SU-DHL-6 (cell line): ENCODE measurements around the gene UGT1A10.
"Not testable (repeated sequence)": the region's sequence is repeated elsewhere in the genome, so short reads cannot be mapped to it uniquely, and the experiment has no call there.

Experiments used
- H2AFZ ChIP-seq: fragments of 200-600 bp; sonication (generic); 2 replicates; pipeline ENCODE4 v1.6.1; 2014; ENCODE audit warnings: low read depth, mild to moderate bottlenecking, moderate library complexity, mixed read lengths, antibody characterized with exemption, low read length; ENCODE audit not compliant: severe bottlenecking
- H3F3A ChIP-seq: fragments of 200-600 bp; shearing (Covaris generic); 2 replicates; pipeline ENCODE4 v1.6.0; 2016; ENCODE audit warnings: antibody characterized with exemption, mild to moderate bottlenecking; ENCODE audit not compliant: insufficient read depth
- H3K27ac ChIP-seq: fragments of 200-600 bp; sonication (generic); 2 replicates; pipeline ENCODE4 v1.5.1; 2016; ENCODE audit warnings: low read depth, mild to moderate bottlenecking, low read length, moderate library complexity, mixed read lengths
- H3K27me3 ChIP-seq: fragments of 200-600 bp; sonication (generic), shearing (Covaris generic); 2 replicates; pipeline ENCODE4 v1.6.0; 2014; ENCODE audit warnings: mild to moderate bottlenecking, low read length
- H3K36me3 ChIP-seq: fragments of 200-600 bp; sonication (generic); 2 replicates; pipeline ENCODE4 v1.6.1; 2014; ENCODE audit warnings: mild to moderate bottlenecking, low read length, mixed read lengths
- H3K4me2 ChIP-seq: fragments of 300-600, 200-600 bp; shearing (Covaris generic), sonication (generic); 2 replicates; pipeline ENCODE4 v1.6.0; 2014; ENCODE audit warnings: low read length, low read depth, mild to moderate bottlenecking; ENCODE audit not compliant: poor library complexity, severe bottlenecking
- H3K4me3 ChIP-seq: fragments of 200-600 bp; sonication (generic); 2 replicates; pipeline ENCODE4 v1.5.1; 2014; ENCODE audit warnings: antibody characterized with exemption, low read length, mild to moderate bottlenecking, mixed read lengths; ENCODE audit not compliant: insufficient read depth, poor library complexity, severe bottlenecking
- H3K79me2 ChIP-seq: fragments of 200-600 bp; sonication (generic); 2 replicates; pipeline ENCODE4 v1.6.1; 2014; ENCODE audit warnings: mild to moderate bottlenecking, low read length, moderate library complexity; ENCODE audit not compliant: insufficient read depth
- H3K9ac ChIP-seq: fragments of 200-600 bp; sonication (generic); 2 replicates; pipeline ENCODE4 v1.7.0; 2014; ENCODE audit warnings: mild to moderate bottlenecking, low read length
- H3K9me2 ChIP-seq: fragments of 200-600 bp; sonication (generic); replicated peaks from 2 replicates; pipeline ENCODE4 v1.6.1; 2014; ENCODE audit warnings: low read length; ENCODE audit not compliant: insufficient read depth
- H3K9me3 ChIP-seq: fragments of 200-600 bp; sonication (generic); 2 replicates; pipeline ENCODE4 v1.6.1; 2014; ENCODE audit warnings: low read length, mixed read lengths; ENCODE audit not compliant: insufficient read depth
- H4K20me1 ChIP-seq: fragments of 200-600 bp; sonication (generic); 2 replicates; pipeline ENCODE4 v1.6.1; 2014; ENCODE audit warnings: low read depth, mild to moderate bottlenecking, antibody characterized with exemption, low read length, moderate library complexity, mixed read lengths
- CTCF ChIP-seq: fragments of 200-600 bp; sonication (generic); IDR thresholded peaks from one replicate; pipeline ENCODE4 v1.5.1; 2017; ENCODE audit warnings: antibody characterized with exemption, mild to moderate bottlenecking, low read length, moderate library complexity; ENCODE audit not compliant: insufficient read depth, poor library complexity, severe bottlenecking
- EZH2phosphoT487 ChIP-seq: fragments of 200-600 bp; sonication (generic), shearing (Covaris generic); conservative IDR thresholded peaks from 2 replicates; pipeline ENCODE4 v1.6.1; 2018; ENCODE audit warnings: mild to moderate bottlenecking, antibody characterized with exemption, low read length, moderate library complexity, mixed read lengths

The UGT1A10 gene

DNA sequence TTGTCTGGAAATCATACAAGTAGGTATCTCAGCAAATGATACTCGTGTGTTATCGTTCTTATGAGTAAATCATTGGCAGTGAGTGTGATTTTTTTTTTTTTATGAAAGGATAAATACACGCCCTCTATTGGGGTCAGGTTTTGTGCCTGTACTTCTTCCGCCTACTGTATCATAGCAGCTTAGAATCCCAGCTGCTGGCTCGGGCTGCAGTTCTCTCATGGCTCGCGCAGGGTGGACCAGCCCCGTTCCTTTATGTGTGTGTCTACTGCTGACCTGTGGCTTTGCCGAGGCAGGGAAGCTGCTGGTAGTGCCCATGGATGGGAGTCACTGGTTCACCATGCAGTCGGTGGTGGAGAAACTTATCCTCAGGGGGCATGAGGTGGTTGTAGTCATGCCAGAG, at the start of gene UGT1A10:
Gene UGT1A10, plus strand, starts transcription at position 143 of the 400 bp plus-strand sequence. Its CDS starts 75 bp downstream, at position 218.
- not testable (repeated sequence) for H4K20me1 ChIP-seq, H3K9me2 ChIP-seq, H3F3A ChIP-seq, H3K27ac ChIP-seq, H3K36me3 ChIP-seq, H3K9me3 ChIP-seq, H3K4me3 ChIP-seq, H3K9ac ChIP-seq, H3K27me3 ChIP-seq, H3K4me2 ChIP-seq, H2AFZ ChIP-seq, H3K79me2 ChIP-seq

- no peaks in the 10 kb centered on the region for H3K9me3 ChIP-seq
- no peak overlapping the region for H3K4me3 ChIP-seq
- H4K20me1 ChIP-seq = no peaks in the 10 kb centered on the region
- H3K4me2 ChIP-seq = no peak overlapping the region
- H2AFZ ChIP-seq = no peak overlapping the region
- no peaks in the 10 kb centered on the region for H3F3A ChIP-seq
- H3K9ac ChIP-seq = no peak overlapping the region
- TF ChIP-seq CTCF = no peak
- no peak for TF ChIP-seq EZH2phosphoT487
- no peak overlapping the region for H3K27ac ChIP-seq
- no peaks in the 10 kb centered on the region for H3K79me2 ChIP-seq
- no peaks in the 10 kb centered on the region for H3K36me3 ChIP-seq
- no peaks in the 10 kb centered on the region for H3K9me2 ChIP-seq
- no peaks in the 10 kb centered on the region for H3K27me3 ChIP-seq
Observed at GRCh38 chr2:233588400-233588799, 47.8 kb upstream of the UGT1A10 start.

- not testable (repeated sequence) for H3K4me3 ChIP-seq, H2AFZ ChIP-seq, H3K4me2 ChIP-seq, H4K20me1 ChIP-seq, H3K9me2 ChIP-seq, H3K36me3 ChIP-seq, H3F3A ChIP-seq, H3K27ac ChIP-seq, H3K9me3 ChIP-seq, H3K79me2 ChIP-seq, H3K9ac ChIP-seq, H3K27me3 ChIP-seq
Observed at GRCh38 chr2:233592706-233593105, 43.5 kb upstream of the UGT1A10 start.

GRCh38 chr2:233593201-233593600, 43.0 kb upstream of the UGT1A10 start:
- Histone ChIP-seq H2AFZ (no peak overlapping the region), H3K9me3 (no peaks in the 10 kb centered on the region), H3K9me2 (no peaks in the 10 kb centered on the region), H3K4me3 (no peak overlapping the region), H3F3A (no peaks in the 10 kb centered on the region), H3K4me2 (no peak overlapping the region), H3K9ac (no peak overlapping the region), H3K79me2 (no peaks in the 10 kb centered on the region), H3K36me3 (no peaks in the 10 kb centered on the region), H3K27me3 (no peaks in the 10 kb centered on the region), H4K20me1 (no peaks in the 10 kb centered on the region), H3K27ac (no peak overlapping the region)
- no peak for TF ChIP-seq CTCF
- TF ChIP-seq EZH2phosphoT487 = no peak
